Transverse colon (tissue), 4 donors: ENCODE measurements around the gene ZDBF2.

Experiments used
- CTCF ChIP-seq, 5 experiments: fragments of 200-600 bp in 3 of 5; fragments of 450-650 bp in 2 of 5; sonication (generic) in 3 of 5; IDR thresholded peaks; 1 replicate in 2 of 5; 2 replicates in 3 of 5; pipeline ENCODE4 v1.5.1; 2016 to 2017; ENCODE audit warnings: antibody characterized with exemption in 5 of 5, inconsistent platforms in 3 of 5, mild to moderate bottlenecking in 2 of 5, moderate library complexity in 1 of 5
- POLR2A ChIP-seq: fragments of 450-650 bp; IDR thresholded peaks from one replicate; pipeline ENCODE4 v1.6.1; 2016; ENCODE audit warnings: antibody characterized with exemption, mild to moderate bottlenecking, moderate library complexity
- POLR2AphosphoS5 ChIP-seq, 3 donors: sonication (generic); formaldehyde crosslinking; IDR thresholded peaks; one replicate each; pipeline ENCODE4 v1.6.1; 2016; ENCODE audit warnings: antibody characterized with exemption in 3 of 3

GRCh38 chr2:206296128-206296527, 21.7 kb downstream of the ZDBF2 start:
- TF ChIP-seq CTCF (IDR thresholded peaks at IDR 0.05) (no peak), POLR2A (no peak), POLR2AphosphoS5 (IDR thresholded peaks at IDR 0.05) (no peak)
